WERI-Rb-1 (cell line): ENCODE measurements around the gene DHX58.

Experiments
- DNase-seq: peaks from one replicate; pipeline ENCODE4 v3.0.0-alpha.2; 2020
- H3K27ac ChIP-seq: fragments of 250-450 bp; sonication (Bioruptor Pico); 2 replicates; pipeline ENCODE4 v1.5.1; 2020; ENCODE audit warnings: mild to moderate bottlenecking, moderate library complexity
- H3K27me3 ChIP-seq: fragments of 250-450 bp; sonication (Bioruptor Pico); 2 replicates; pipeline ENCODE4 v1.5.1; 2021; ENCODE audit warnings: mild to moderate bottlenecking, low read depth, moderate library complexity; ENCODE audit not compliant: insufficient read depth, severe bottlenecking
- H3K36me3 ChIP-seq: fragments of 250-450 bp; sonication (Bioruptor Pico); 2 replicates; pipeline ENCODE4 v1.5.1; 2020; ENCODE audit warnings: mild to moderate bottlenecking, moderate library complexity
- H3K4me3 ChIP-seq: 2 replicates; pipeline ENCODE4 v1.5.1; 2011; ENCODE audit warnings: low read depth, mild to moderate bottlenecking, control low read depth, low read length
- H3K9me3 ChIP-seq: fragments of 250-450 bp; sonication (Bioruptor Pico); 2 replicates; pipeline ENCODE4 v1.5.1; 2021; ENCODE audit warnings: mild to moderate bottlenecking, moderate library complexity; ENCODE audit not compliant: severe bottlenecking
- CTCF ChIP-seq: IDR thresholded peaks from 2 replicates; pipeline ENCODE4 v1.5.1; 2011; ENCODE audit warnings: low read depth, mild to moderate bottlenecking, control low read depth, inconsistent platforms, low read length

The DHX58 gene

DNA sequence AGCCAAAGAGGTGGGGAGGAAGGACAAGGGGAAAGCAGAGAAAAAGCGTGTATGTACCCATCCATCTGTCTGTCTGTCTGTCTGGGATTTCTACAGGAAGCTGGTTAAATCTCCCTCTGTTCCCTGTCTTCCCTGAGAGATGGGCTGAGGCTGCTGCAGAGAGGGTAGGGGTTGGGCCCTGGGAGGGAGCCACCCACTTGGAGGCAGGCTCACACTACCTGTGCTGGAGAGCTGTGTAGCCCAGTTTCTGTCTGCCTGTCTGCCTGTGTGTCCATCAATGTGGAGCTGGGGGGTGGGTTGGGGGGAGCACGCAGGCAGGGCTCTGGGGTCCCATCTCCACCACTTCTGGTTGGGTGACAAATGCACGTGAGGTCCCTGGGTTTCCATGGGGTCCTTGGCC is 43.5 kb downstream of the DHX58 start:
- H3K4me3 ChIP-seq: no peak overlapping the region

DNA sequence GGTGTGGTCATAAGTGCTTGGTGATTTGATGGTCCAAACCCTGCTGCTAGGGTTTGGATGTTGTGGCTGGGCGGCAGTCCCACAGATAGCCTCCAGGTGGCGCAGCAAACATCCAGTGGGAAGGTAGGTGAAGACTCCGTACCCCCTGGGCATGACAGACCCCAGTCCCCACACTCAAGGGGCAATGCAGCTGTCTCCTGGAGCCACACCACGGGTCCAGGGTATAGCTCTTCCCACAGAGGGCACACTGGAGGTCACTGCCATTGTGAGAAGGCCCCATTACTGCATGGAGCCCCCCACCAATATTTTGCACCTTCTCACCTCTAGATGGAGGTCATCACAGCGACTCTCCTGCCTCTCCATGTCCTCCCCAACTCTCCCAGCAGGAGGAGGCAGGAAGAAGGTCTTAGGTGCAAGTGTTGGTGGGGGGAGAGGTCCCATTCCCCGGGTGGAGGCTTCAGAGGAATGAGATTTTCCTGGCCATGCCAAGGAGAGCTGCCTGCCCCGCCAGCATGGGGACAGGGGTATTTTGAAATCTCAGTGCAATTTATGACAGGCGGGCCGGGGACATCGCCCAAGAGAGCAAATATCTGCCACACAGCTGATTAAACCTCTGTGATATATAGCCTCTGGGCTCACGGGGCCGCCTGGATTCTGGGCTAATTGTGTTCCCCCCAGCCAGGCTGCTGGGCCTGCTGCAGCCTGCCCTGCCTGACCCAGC is 45.0 kb downstream of the DHX58 start:
- peak; percentile 98 for TF ChIP-seq CTCF
- DNase-seq: peak; percentile 88
- no peak overlapping the region for H3K4me3 ChIP-seq

More for the DNA sequence above, 43.5 kb downstream of the DHX58 start:
- H3K27ac ChIP-seq: no peak overlapping the region
- TF ChIP-seq CTCF: no peak
- H3K9me3 ChIP-seq: no peaks in the 10 kb centered on the region
- peak; percentile 44 for DNase-seq
- no peaks in the 10 kb centered on the region for H3K27me3 ChIP-seq
- no peaks in the 10 kb centered on the region for H3K36me3 ChIP-seq

GRCh38 chr17:42065201-42065600 is 47.3 kb downstream of the DHX58 start:
- no peak for DNase-seq
- Histone ChIP-seq H3K27me3 (no peaks in the 10 kb centered on the region), H3K27ac (no peak overlapping the region), H3K36me3 (no peaks in the 10 kb centered on the region), H3K9me3 (no peaks in the 10 kb centered on the region), H3K4me3 (no peak overlapping the region)
- no peak for TF ChIP-seq CTCF

More for the DNA sequence above, 45.0 kb downstream of the DHX58 start:
- no peaks in the 10 kb centered on the region for H3K9me3 ChIP-seq
- H3K27ac ChIP-seq: peak overlapping the region; percentile 12; the same call in 1 of the 2 replicates
- no peaks in the 10 kb centered on the region for H3K36me3 ChIP-seq
- no peaks in the 10 kb centered on the region for H3K27me3 ChIP-seq

DNA sequence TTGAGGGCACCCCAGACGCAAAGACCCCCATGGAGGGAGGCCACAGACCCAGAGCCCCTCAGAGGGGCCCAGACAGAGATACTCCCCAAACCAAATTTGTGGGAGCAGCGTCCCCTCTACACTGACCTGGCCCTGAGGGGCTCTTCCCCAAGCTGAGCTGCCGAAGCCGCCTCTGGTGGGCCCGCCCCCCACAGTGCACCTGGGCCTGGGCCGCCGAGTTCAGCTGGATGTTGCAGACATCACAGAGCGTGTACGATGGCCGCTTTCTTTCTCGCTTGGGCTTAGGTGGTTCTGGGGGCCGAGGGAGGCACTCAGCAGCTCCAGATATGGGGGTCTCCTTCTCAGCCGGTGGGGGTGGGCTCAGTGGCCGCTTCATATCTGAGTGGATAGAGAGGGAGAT is 49.8 kb downstream of the DHX58 start:
- no peaks in the 10 kb centered on the region for H3K27me3 ChIP-seq
- no peaks in the 10 kb centered on the region for H3K9me3 ChIP-seq
- no peak for TF ChIP-seq CTCF
- no peaks in the 10 kb centered on the region for H3K36me3 ChIP-seq
- H3K27ac ChIP-seq: no peak overlapping the region
- no peak overlapping the region for H3K4me3 ChIP-seq
- DNase-seq: no peak

GRCh38 chr17:42061646-42062487 is 50.6 kb downstream of the DHX58 start:
- Histone ChIP-seq H3K27ac (no peak overlapping the region), H3K27me3 (no peaks in the 10 kb centered on the region), H3K9me3 (no peaks in the 10 kb centered on the region), H3K4me3 (no peak overlapping the region), H3K36me3 (no peaks in the 10 kb centered on the region)
- TF ChIP-seq CTCF: no peak
- DNase-seq: no peak
